WTC11 (cell line): Measurements from ENCODE around the gene FMO2. TPM values are rescaled to one million over a fixed set of nuclear protein-coding genes. Genes with fewer than 3 reads are reported as not detected.
"Not testable (repeated sequence)": the region's sequence is repeated elsewhere in the genome, so short reads cannot be mapped to it uniquely, and the experiment has no call there.

Experiments used
- ATAC-seq: fragments of 200-7000 bp; cut with Tn5 transposase; 2 replicates; pipeline ENCODE4 v1.10.0; 2021; ENCODE audit warnings: mild to moderate bottlenecking, moderate library complexity
- CTCF ChIA-PET: fragments of 300-600 bp; sonication (Branson Sonifier 250); formaldehyde crosslinking; loops from one replicate; lab custom pipeline; 2021; ENCODE audit warnings: antibody characterized with exemption; lab: Charles Lee
- POLR2A ChIA-PET: fragments of 350-600 bp; sonication (Branson Sonifier 250); formaldehyde crosslinking; loops from one replicate; lab custom pipeline; 2021; ENCODE audit warnings: antibody characterized with exemption; lab: Charles Lee
- DNase-seq: peaks from one replicate; pipeline ENCODE4 v3.0.0; 2021; ENCODE audit warnings: low spot score
- H3K27ac Mint-ChIP-seq: 2 replicates; pipeline ENCODE4 v1.8.0; 2021; ENCODE audit warnings: mixed read lengths
- H3K27me3 Mint-ChIP-seq: 2 replicates; pipeline ENCODE4 v1.8.0; 2021; ENCODE audit warnings: low read depth, mild to moderate bottlenecking, moderate library complexity, mixed read lengths
- H3K36me3 Mint-ChIP-seq: 2 replicates; pipeline ENCODE4 v1.8.0; 2021; ENCODE audit warnings: mixed read lengths
- H3K4me1 Mint-ChIP-seq: 2 replicates; pipeline ENCODE4 v1.8.0; 2022; ENCODE audit warnings: mixed read lengths
- H3K4me3 Mint-ChIP-seq: 2 replicates; pipeline ENCODE4 v1.8.0; 2021; ENCODE audit warnings: mild to moderate bottlenecking, moderate library complexity, mixed read lengths
- H3K9me3 Mint-ChIP-seq: 2 replicates; pipeline ENCODE4 v1.8.0; 2021; ENCODE audit warnings: mixed read lengths
- ETV6 ChIP-seq: sonication (generic); formaldehyde crosslinking; IDR thresholded peaks from 2 replicates; pipeline ENCODE4 v1.8.1; 2022; ENCODE audit warnings: mild to moderate bottlenecking, missing genetic modification reagents
- TEAD4 ChIP-seq: sonication (generic); formaldehyde crosslinking; IDR thresholded peaks from 2 replicates; pipeline ENCODE4 v1.8.0; 2022; ENCODE audit warnings: mild to moderate bottlenecking, missing genetic modification reagents
- ZNF138 ChIP-seq: sonication (generic); formaldehyde crosslinking; conservative IDR thresholded peaks from 2 replicates; pipeline ENCODE4 v1.8.1; 2022; ENCODE audit warnings: mild to moderate bottlenecking, moderate library complexity, missing genetic modification reagents
- ZNF423 ChIP-seq: fragments of 250-450 bp; sonication (Bioruptor Pico); IDR thresholded peaks from 2 replicates; pipeline ENCODE4 v2.1.2; 2022; ENCODE audit warnings: mild to moderate bottlenecking, moderate library complexity
- total RNA-seq: library from RNA; stranded (reverse); gene quantifications from 3 replicates; pipeline ENCODE4 v1.2.3, GENCODE V29; 2021
- TF ChIP-seq, protein P1 (sequence below): sonication (generic); formaldehyde crosslinking; IDR thresholded peaks from 2 replicates; pipeline ENCODE4 v1.8.0; 2023; ENCODE audit warnings: missing genetic modification reagents, mild to moderate bottlenecking, borderline replicate concordance
- TF ChIP-seq, protein P2 (sequence below): sonication (generic); formaldehyde crosslinking; IDR thresholded peaks from 2 replicates; pipeline ENCODE4 v1.8.1; 2023; ENCODE audit warnings: mild to moderate bottlenecking, missing genetic modification reagents
- TF ChIP-seq, protein P3 (sequence below): fragments of 250-450 bp; sonication (Bioruptor Pico); IDR thresholded peaks from 2 replicates; pipeline ENCODE4 v1.9.0; 2021; ENCODE audit warnings: mild to moderate bottlenecking
- TF ChIP-seq, protein P4 (sequence below): fragments of 250-450 bp; sonication (Bioruptor Pico); IDR thresholded peaks from 2 replicates; pipeline ENCODE4 v2.1.2; 2022; ENCODE audit warnings: mild to moderate bottlenecking, moderate library complexity
- TF ChIP-seq, protein P5 (sequence below): sonication (generic); formaldehyde crosslinking; IDR thresholded peaks from 2 replicates; pipeline ENCODE4 v1.8.1; 2022; ENCODE audit warnings: low read depth, missing genetic modification reagents, borderline replicate concordance

FMO2 gene
- total RNA-seq, 1 experiment from 2014 or later, result not detected

DNA sequence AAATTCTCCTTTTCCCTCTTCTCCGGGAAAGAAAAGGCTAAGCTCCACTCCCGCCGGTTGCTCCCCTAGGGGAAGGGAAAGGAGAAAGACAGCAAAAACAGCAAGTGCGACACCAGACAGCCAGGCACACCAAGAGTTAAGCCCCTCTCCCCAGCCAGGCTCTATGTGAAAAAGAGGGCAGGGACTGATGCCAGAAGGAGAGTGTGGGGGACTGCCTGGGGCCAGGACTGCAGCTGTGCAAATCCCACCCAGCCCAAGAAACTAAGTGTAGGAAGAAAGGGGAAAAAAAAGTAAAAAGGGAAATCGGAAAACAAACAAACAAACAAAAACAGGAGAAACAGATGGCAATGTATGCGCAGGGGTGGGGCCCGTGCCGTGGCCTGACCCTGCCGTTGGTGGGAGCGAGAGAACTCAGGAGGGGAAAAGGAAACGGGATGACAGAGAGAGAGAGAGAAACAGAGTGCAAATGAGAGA, 35.5 kb downstream of the FMO2 start (continued):
- TF ChIP-seq, protein P1, sequence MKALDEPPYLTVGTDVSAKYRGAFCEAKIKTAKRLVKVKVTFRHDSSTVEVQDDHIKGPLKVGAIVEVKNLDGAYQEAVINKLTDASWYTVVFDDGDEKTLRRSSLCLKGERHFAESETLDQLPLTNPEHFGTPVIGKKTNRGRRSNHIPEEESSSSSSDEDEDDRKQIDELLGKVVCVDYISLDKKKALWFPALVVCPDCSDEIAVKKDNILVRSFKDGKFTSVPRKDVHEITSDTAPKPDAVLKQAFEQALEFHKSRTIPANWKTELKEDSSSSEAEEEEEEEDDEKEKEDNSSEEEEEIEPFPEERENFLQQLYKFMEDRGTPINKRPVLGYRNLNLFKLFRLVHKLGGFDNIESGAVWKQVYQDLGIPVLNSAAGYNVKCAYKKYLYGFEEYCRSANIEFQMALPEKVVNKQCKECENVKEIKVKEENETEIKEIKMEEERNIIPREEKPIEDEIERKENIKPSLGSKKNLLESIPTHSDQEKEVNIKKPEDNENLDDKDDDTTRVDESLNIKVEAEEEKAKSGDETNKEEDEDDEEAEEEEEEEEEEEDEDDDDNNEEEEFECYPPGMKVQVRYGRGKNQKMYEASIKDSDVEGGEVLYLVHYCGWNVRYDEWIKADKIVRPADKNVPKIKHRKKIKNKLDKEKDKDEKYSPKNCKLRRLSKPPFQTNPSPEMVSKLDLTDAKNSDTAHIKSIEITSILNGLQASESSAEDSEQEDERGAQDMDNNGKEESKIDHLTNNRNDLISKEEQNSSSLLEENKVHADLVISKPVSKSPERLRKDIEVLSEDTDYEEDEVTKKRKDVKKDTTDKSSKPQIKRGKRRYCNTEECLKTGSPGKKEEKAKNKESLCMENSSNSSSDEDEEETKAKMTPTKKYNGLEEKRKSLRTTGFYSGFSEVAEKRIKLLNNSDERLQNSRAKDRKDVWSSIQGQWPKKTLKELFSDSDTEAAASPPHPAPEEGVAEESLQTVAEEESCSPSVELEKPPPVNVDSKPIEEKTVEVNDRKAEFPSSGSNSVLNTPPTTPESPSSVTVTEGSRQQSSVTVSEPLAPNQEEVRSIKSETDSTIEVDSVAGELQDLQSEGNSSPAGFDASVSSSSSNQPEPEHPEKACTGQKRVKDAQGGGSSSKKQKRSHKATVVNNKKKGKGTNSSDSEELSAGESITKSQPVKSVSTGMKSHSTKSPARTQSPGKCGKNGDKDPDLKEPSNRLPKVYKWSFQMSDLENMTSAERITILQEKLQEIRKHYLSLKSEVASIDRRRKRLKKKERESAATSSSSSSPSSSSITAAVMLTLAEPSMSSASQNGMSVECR (CRISPR knock-in tag), result peak; percentile 36; the same call in 1 of the 2 replicates

DNA sequence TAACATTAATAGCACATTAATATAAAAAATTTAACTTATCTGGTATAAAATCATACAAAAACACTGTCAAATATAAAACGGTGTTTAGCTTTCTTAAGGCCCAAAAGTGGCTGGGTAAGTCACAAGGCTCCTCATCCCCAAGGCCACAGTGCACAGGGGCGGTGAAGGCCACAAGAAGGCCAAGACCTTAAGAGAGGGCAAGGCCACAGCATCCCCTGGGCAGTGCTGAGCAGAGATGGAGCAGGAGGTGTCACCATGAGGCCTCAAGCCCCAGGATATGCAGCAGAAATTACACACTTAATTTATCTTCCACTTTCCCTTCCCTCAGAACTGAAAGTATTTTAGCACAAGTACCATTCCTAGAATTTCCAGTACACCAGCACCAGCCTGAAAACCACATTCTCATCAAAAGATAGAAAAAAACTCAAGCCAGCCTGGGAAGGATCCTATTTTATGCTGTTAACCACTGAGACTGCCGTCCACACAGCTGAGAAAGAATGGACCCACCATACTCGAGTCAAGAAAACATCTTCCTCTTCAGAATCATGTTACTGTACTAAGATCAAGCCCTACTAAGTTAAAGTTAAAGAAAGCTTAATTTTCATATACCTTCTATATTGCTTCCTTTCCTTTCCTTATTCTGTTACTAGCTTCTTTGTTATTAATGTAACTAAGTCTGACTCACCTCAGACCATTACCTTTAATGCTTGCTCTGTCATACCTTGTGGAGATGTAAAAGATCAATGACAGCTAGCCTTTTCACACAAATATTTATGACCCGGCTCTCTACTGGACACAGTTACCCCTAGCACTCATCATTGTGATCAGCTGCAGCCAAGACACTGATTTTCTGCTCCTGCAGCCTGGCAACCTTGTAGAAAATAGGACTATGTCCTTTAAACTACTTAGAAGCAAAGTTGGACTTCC, 36.8 kb downstream of the FMO2 start:
- Mint-ChIP-seq H3K27me3 (no peaks in the 10 kb centered on the region; the same call in 1 of the 2 replicates), H3K27ac (peak overlapping the region; percentile 90), H3K9me3 (peaks cover 8% of the 10 kb centered on the region), H3K4me1 (peaks cover 67% of the 10 kb centered on the region), H3K36me3 (peaks cover 18% of the 10 kb centered on the region), H3K4me3 (peak overlapping the region; percentile 1; the same call in 1 of the 2 replicates)
- ChIA-PET POLR2A (no interaction called here), CTCF (interaction anchor here (0.6 to 3.1 kb wide), 5 partner anchors 23 to 255 kb away, joined by 3 to 16 read pairs (median 5); partner anchors contain the start of gene FMO4)
- TF ChIP-seq ZNF138 (CRISPR knock-in tag), result no peak
- DNase-seq, result no peak
- no peak for ATAC-seq

DNA sequence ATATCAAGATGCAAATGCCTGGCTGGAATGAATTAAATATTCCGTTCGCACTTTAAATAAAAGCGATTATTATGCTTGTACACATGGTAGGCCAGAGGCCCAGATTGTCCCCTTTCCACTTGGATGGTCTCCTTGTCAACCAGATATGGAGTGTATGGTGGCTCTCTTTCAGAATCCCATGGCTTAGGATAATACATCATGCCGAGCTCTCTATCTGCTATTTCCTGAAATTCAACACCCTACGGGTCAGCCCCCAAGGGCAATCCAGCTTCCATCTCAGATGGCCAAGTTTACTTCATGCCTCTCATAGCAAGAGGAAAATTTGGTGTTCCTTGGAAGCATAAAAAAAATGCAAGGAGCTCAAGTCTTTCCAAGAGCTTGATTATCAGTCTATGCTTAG, 37.8 kb downstream of the FMO2 start:
- Mint-ChIP-seq H3K27me3 (no peaks in the 10 kb centered on the region; the same call in 1 of the 2 replicates), H3K27ac (peak overlapping the region; percentile 90), H3K36me3 (peaks cover 10% of the 10 kb centered on the region)

DNA sequence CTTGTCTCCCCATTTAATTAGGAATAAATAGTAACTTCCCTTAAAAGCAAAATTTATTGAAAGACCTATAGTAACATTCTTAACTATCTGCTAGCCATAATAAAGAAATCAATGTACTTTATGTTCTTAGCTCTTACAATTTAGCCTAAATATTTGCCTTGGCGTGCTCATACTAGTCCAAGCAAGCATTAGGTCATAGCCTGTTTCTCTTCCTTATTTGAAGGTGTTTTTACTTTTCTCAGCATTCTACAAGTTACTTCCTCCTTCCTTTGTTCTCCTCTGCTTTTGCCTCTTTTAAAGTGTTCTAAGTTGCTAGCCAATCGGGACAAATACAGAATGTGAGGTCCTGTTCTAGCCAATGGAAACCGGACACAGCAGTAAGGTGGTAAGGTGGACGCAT, 39.2 kb downstream of the FMO2 start:
- DNase-seq, H3K4me3 Mint-ChIP-seq, H3K36me3 Mint-ChIP-seq, H3K27me3 Mint-ChIP-seq, POLR2A ChIA-PET, H3K9me3 Mint-ChIP-seq, ATAC-seq: not testable (repeated sequence)
- Mint-ChIP-seq H3K4me1 (peaks cover 49% of the 10 kb centered on the region), H3K27ac (peak overlapping the region; percentile 67)
- CTCF ChIA-PET, result interaction anchor here (2.0 kb wide), 1 partner anchor 89 kb away, joined by 10 read pairs; the partner anchor contains the start of gene FMO4

More for the DNA sequence above, 37.8 kb downstream of the FMO2 start:
- TF ChIP-seq, protein P2, sequence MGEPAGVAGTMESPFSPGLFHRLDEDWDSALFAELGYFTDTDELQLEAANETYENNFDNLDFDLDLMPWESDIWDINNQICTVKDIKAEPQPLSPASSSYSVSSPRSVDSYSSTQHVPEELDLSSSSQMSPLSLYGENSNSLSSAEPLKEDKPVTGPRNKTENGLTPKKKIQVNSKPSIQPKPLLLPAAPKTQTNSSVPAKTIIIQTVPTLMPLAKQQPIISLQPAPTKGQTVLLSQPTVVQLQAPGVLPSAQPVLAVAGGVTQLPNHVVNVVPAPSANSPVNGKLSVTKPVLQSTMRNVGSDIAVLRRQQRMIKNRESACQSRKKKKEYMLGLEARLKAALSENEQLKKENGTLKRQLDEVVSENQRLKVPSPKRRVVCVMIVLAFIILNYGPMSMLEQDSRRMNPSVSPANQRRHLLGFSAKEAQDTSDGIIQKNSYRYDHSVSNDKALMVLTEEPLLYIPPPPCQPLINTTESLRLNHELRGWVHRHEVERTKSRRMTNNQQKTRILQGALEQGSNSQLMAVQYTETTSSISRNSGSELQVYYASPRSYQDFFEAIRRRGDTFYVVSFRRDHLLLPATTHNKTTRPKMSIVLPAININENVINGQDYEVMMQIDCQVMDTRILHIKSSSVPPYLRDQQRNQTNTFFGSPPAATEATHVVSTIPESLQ, result no peak
- TF ChIP-seq, protein P3, sequence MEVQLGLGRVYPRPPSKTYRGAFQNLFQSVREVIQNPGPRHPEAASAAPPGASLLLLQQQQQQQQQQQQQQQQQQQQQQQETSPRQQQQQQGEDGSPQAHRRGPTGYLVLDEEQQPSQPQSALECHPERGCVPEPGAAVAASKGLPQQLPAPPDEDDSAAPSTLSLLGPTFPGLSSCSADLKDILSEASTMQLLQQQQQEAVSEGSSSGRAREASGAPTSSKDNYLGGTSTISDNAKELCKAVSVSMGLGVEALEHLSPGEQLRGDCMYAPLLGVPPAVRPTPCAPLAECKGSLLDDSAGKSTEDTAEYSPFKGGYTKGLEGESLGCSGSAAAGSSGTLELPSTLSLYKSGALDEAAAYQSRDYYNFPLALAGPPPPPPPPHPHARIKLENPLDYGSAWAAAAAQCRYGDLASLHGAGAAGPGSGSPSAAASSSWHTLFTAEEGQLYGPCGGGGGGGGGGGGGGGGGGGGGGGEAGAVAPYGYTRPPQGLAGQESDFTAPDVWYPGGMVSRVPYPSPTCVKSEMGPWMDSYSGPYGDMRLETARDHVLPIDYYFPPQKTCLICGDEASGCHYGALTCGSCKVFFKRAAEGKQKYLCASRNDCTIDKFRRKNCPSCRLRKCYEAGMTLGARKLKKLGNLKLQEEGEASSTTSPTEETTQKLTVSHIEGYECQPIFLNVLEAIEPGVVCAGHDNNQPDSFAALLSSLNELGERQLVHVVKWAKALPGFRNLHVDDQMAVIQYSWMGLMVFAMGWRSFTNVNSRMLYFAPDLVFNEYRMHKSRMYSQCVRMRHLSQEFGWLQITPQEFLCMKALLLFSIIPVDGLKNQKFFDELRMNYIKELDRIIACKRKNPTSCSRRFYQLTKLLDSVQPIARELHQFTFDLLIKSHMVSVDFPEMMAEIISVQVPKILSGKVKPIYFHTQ (CRISPR knock-in tag), result no peak
- TF ChIP-seq ETV6 (CRISPR knock-in tag) (0 out of 2 replicates have a peak, but pooled peaks have one; percentile 20), TEAD4 (no peak), ZNF423 (CRISPR knock-in tag) (0 out of 2 replicates have a peak, but pooled peaks have one; percentile 17)
- TF ChIP-seq, protein P4, sequence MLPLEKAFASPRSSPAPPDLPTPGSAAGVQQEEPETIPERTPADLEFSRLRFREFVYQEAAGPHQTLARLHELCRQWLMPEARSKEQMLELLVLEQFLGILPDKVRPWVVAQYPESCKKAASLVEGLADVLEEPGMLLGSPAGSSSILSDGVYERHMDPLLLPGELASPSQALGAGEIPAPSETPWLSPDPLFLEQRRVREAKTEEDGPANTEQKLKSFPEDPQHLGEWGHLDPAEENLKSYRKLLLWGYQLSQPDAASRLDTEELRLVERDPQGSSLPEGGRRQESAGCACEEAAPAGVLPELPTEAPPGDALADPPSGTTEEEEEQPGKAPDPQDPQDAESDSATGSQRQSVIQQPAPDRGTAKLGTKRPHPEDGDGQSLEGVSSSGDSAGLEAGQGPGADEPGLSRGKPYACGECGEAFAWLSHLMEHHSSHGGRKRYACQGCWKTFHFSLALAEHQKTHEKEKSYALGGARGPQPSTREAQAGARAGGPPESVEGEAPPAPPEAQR (CRISPR knock-in tag), result 0 out of 2 replicates have a peak, but pooled peaks have one; percentile 51
- TF ChIP-seq, protein P5, sequence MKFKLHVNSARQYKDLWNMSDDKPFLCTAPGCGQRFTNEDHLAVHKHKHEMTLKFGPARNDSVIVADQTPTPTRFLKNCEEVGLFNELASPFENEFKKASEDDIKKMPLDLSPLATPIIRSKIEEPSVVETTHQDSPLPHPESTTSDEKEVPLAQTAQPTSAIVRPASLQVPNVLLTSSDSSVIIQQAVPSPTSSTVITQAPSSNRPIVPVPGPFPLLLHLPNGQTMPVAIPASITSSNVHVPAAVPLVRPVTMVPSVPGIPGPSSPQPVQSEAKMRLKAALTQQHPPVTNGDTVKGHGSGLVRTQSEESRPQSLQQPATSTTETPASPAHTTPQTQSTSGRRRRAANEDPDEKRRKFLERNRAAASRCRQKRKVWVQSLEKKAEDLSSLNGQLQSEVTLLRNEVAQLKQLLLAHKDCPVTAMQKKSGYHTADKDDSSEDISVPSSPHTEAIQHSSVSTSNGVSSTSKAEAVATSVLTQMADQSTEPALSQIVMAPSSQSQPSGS, result no peak
- peak overlapping the region; percentile 22; the same call in 1 of the 2 replicates for H3K4me3 Mint-ChIP-seq
- POLR2A ChIA-PET, result no interaction called here
- H3K4me1 Mint-ChIP-seq, result peaks cover 62% of the 10 kb centered on the region
- DNase-seq, result no peak
- CTCF ChIA-PET, result interaction anchor here (0.9 to 3.1 kb wide), 5 partner anchors 25 to 256 kb away, joined by 3 to 16 read pairs (median 7); partner anchors contain the start of genes FMO1 and FMO4
- H3K9me3 Mint-ChIP-seq, result peaks cover 8% of the 10 kb centered on the region
- peak; percentile 54 for ATAC-seq
